PC-3 (cell line): Measurements from ENCODE around the gene SKIC8. TPM values are rescaled to one million over a fixed set of nuclear protein-coding genes. Genes with fewer than 3 reads are reported as not detected.

Experiments
- ATAC-seq: fragments of 200-7000 bp; cut with Tn5 transposase; 2 replicates; pipeline ENCODE4 v1.9.1; 2020; ENCODE audit warnings: mild to moderate bottlenecking, moderate library complexity
- BruUV-seq: library from RNA; stranded (reverse); fragments of 400-500 nt; replicated peaks from 2 replicates; lab custom pipeline; 2021; lab: Mats Ljungman, UMichigan
- CTCF ChIA-PET: fragments of 300-600 bp; sonication (Branson Sonifier 250); formaldehyde crosslinking; loops from one replicate; lab custom pipeline; 2022; ENCODE audit warnings: antibody characterized with exemption; lab: Charles Lee
- POLR2A ChIA-PET: fragments of 300-600 bp; sonication (Branson Sonifier 250); formaldehyde crosslinking; loops from one replicate; lab custom pipeline; 2022; ENCODE audit warnings: antibody characterized with exemption; ENCODE audit not compliant: unreplicated experiment; lab: Charles Lee
- DNase-seq: peaks from one replicate; pipeline ENCODE4 v3.0.0-alpha.2; 2015
- H2AFZ ChIP-seq: fragments of 300-600 bp; sonication (generic); 2 replicates; pipeline ENCODE4 v1.6.0; 2016; ENCODE audit warnings: antibody characterized with exemption, low read length
- H3F3A ChIP-seq: fragments of 300-600 bp; sonication (generic); one replicate; pipeline ENCODE4 v1.6.0; 2017; ENCODE audit warnings: antibody characterized with exemption, low read length, control low read depth, mild to moderate bottlenecking; ENCODE audit not compliant: unreplicated experiment
- H3K27ac ChIP-seq: fragments of 300-600 bp; sonication (generic); 2 replicates; pipeline ENCODE4 v1.5.1; 2016; ENCODE audit warnings: mild to moderate bottlenecking, low read length
- H3K27me3 ChIP-seq: fragments of 300-600 bp; sonication (generic); 2 replicates; pipeline ENCODE4 v1.6.1; 2016; ENCODE audit warnings: low read length, mixed read lengths
- H3K36me3 ChIP-seq: fragments of 300-600 bp; sonication (generic); 2 replicates; pipeline ENCODE4 v1.6.1; 2016; ENCODE audit warnings: low read depth, mixed run types, low read length, mixed read lengths
- H3K4me1 ChIP-seq: fragments of 300-600 bp; sonication (generic); 2 replicates; pipeline ENCODE4 v1.5.1; 2016; ENCODE audit warnings: low read length; ENCODE audit not compliant: insufficient read depth
- H3K4me2 ChIP-seq: fragments of 300-600 bp; sonication (generic); 2 replicates; pipeline ENCODE4 v1.6.0; 2016; ENCODE audit warnings: low read length
- H3K4me3 ChIP-seq: fragments of 300-600 bp; sonication (generic); 2 replicates; pipeline ENCODE4 v1.5.1; 2016; ENCODE audit warnings: mild to moderate bottlenecking, low read length, mixed read lengths
- H3K79me2 ChIP-seq: fragments of 300-600 bp; sonication (generic); 2 replicates; pipeline ENCODE4 v1.6.1; 2017; ENCODE audit warnings: low read length, mixed read lengths
- H3K9ac ChIP-seq: fragments of 300-600 bp; sonication (generic); 2 replicates; pipeline ENCODE4 v1.6.0; 2016; ENCODE audit warnings: mild to moderate bottlenecking, low read length
- H3K9me2 ChIP-seq: fragments of 300-600 bp; sonication (generic); replicated peaks from 2 replicates; pipeline ENCODE4 v1.6.1; 2016; ENCODE audit warnings: mixed run types, low read length, mixed read lengths
- H3K9me3 ChIP-seq: fragments of 300-600 bp; sonication (generic); 2 replicates; pipeline ENCODE4 v1.6.1; 2016; ENCODE audit warnings: low read length, mixed read lengths
- H4K20me1 ChIP-seq: fragments of 300-600 bp; sonication (generic); 2 replicates; pipeline ENCODE4 v1.6.1; 2016; ENCODE audit warnings: low read length, mixed read lengths
- CTCF ChIP-seq: fragments of 300-600 bp; sonication (generic); conservative IDR thresholded peaks from 2 replicates; pipeline ENCODE4 v1.5.1; 2017; ENCODE audit warnings: antibody characterized with exemption, low read depth, mild to moderate bottlenecking, low read length
- EZH2 ChIP-seq: fragments of 300-600 bp; sonication (generic); IDR thresholded peaks from one replicate; pipeline ENCODE4 v1.6.1; 2017; ENCODE audit warnings: antibody characterized with exemption, mild to moderate bottlenecking, low read length; ENCODE audit not compliant: unreplicated experiment
- EZH2phosphoT487 ChIP-seq: fragments of 300-600 bp; sonication (generic); IDR thresholded peaks from 2 replicates; pipeline ENCODE4 v1.6.1; 2018; ENCODE audit warnings: mild to moderate bottlenecking, antibody characterized with exemption, low read length, borderline replicate concordance
- intact Hi-C: fragments of 100-400 bp; cut with micrococcal nuclease; formaldehyde crosslinking; loops from 2 replicates; pipeline ENCODE4 v1.9.0; 2023
- total RNA-seq: library from RNA; depleted of rRNA; stranded (reverse); fragments of >200 nt; gene quantifications from 2 replicates; pipeline ENCODE4 v1.2.3, GENCODE V29; 2014

Gene SKIC8
- total RNA-seq, 1 experiment from 2014 or later: 56.1 TPM

- intact Hi-C loops: no loop called here
- no peaks in the 10 kb centered on the region for H3K9me3 ChIP-seq
- H3K4me2 ChIP-seq: no peak overlapping the region
- no peaks in the 10 kb centered on the region for H3F3A ChIP-seq
- ATAC-seq: no peak
- no peaks in the 10 kb centered on the region for H3K9me2 ChIP-seq
- ChIA-PET POLR2A (no interaction called here), CTCF (no interaction called here)
- H3K9ac ChIP-seq: no peak overlapping the region
- H3K27ac ChIP-seq: no peak overlapping the region
- DNase-seq: no peak
- TF ChIP-seq EZH2phosphoT487 (no peak), EZH2 (no peak), CTCF (no peak)
- H2AFZ ChIP-seq: no peak overlapping the region
- H3K27me3 ChIP-seq: peaks cover 54% of the 10 kb centered on the region
- no peaks in the 10 kb centered on the region for H4K20me1 ChIP-seq
- no TSS peak for BruUV-seq
- peaks cover 4% of the 10 kb centered on the region; the same call in 1 of the 2 replicates for H3K4me1 ChIP-seq
- H3K79me2 ChIP-seq: no peaks in the 10 kb centered on the region
- no peak overlapping the region for H3K4me3 ChIP-seq
- H3K36me3 ChIP-seq: no peaks in the 10 kb centered on the region
Measured at GRCh38 chr15:78339559-78339958, 40.1 kb upstream of the SKIC8 start.

GRCh38 chr15:78338781-78339180 is 39.4 kb upstream of the SKIC8 start:
- DNase-seq (no peak), ATAC-seq (no peak)
- TF ChIP-seq CTCF (no peak), EZH2 (no peak), EZH2phosphoT487 (no peak)
- intact Hi-C loops: no loop called here
- no TSS peak for BruUV-seq
- Histone ChIP-seq H3K4me3 (no peak overlapping the region), H3K4me2 (no peak overlapping the region), H3K27me3 (peaks cover 52% of the 10 kb centered on the region), H3K9me3 (no peaks in the 10 kb centered on the region), H2AFZ (no peak overlapping the region), H3K9me2 (no peaks in the 10 kb centered on the region), H4K20me1 (no peaks in the 10 kb centered on the region), H3K27ac (no peak overlapping the region), H3K4me1 (peaks cover 4% of the 10 kb centered on the region; the same call in 1 of the 2 replicates), H3K36me3 (no peaks in the 10 kb centered on the region), H3K79me2 (no peaks in the 10 kb centered on the region), H3F3A (no peaks in the 10 kb centered on the region), H3K9ac (no peak overlapping the region)
- ChIA-PET POLR2A (no interaction called here), CTCF (no interaction called here)

- H3K4me1 ChIP-seq: peaks cover 4% of the 10 kb centered on the region; the same call in 1 of the 2 replicates
- no peaks in the 10 kb centered on the region for H4K20me1 ChIP-seq
- no peak overlapping the region for H3K4me3 ChIP-seq
- BruUV-seq: no TSS peak
- no peak overlapping the region for H3K9ac ChIP-seq
- no peaks in the 10 kb centered on the region for H3F3A ChIP-seq
- no peak for ATAC-seq
- no peaks in the 10 kb centered on the region for H3K79me2 ChIP-seq
- CTCF ChIA-PET: no interaction called here
- H3K27me3 ChIP-seq: peaks cover 30% of the 10 kb centered on the region
- POLR2A ChIA-PET: no interaction called here
- TF ChIP-seq EZH2 (no peak), CTCF (no peak), EZH2phosphoT487 (no peak)
- H3K9me2 ChIP-seq: no peaks in the 10 kb centered on the region
- DNase-seq: no peak
- intact Hi-C loops: no loop called here
- no peaks in the 10 kb centered on the region for H3K9me3 ChIP-seq
- no peak overlapping the region for H3K4me2 ChIP-seq
- no peaks in the 10 kb centered on the region for H3K36me3 ChIP-seq
- H3K27ac ChIP-seq: no peak overlapping the region
- H2AFZ ChIP-seq: no peak overlapping the region
Measured at GRCh38 chr15:78335985-78336384, 36.6 kb upstream of the SKIC8 start.
